Left lung (tissue), 10 donors: Measurements from ENCODE around the gene PLXNA2. TPM values are rescaled to one million over a fixed set of nuclear protein-coding genes. Genes with fewer than 3 reads are reported as not detected.
A peak's percentile ranks its signal among the peaks of the same experiment; 100 is the strongest.

ENCODE experiments used
- ATAC-seq: fragments of 200-7000 bp; cut with Tn5 transposase; one replicate; pipeline ENCODE4 v1.9.1; 2020; ENCODE audit warnings: moderate library complexity
- DNase-seq, 4 donors: peaks; one replicate each; pipeline ENCODE4 v3.0.0-alpha.2; 2013 to 2020
- H3K27ac ChIP-seq, 2 donors: fragments of 200-600 bp; sonication (generic) in 1 of 2; one replicate each; pipeline versions ENCODE4 v1.5.0 to v1.8.0; 2020 to 2021
- H3K27me3 ChIP-seq, 2 donors: fragments of 200-600 bp; sonication (generic) in 1 of 2; one replicate each; pipeline versions ENCODE4 v1.5.0 to v1.8.0; 2020 to 2021
- H3K36me3 ChIP-seq, 2 donors: fragments of 200-600 bp; sonication (generic) in 1 of 2; one replicate each; pipeline versions ENCODE4 v1.5.0 to v1.8.0; 2020 to 2021
- H3K4me1 ChIP-seq, 2 donors: fragments of 200-600 bp; one replicate each; pipeline ENCODE4 v1.8.0; 2021
- H3K4me3 ChIP-seq, 2 donors: fragments of 200-600 bp; sonication (generic) in 1 of 2; one replicate each; pipeline versions ENCODE4 v1.5.0 to v1.8.0; 2020 to 2021; ENCODE audit warnings: mild to moderate bottlenecking in 1 of 2
- H3K9me3 ChIP-seq, 2 donors: fragments of 200-600 bp; sonication (generic) in 1 of 2; one replicate each; pipeline versions ENCODE4 v1.5.0 to v1.8.0; 2020 to 2021
- CTCF ChIP-seq, 2 donors: fragments of 200-600 bp; sonication (generic) in 1 of 2; IDR thresholded peaks; one replicate each; pipeline versions ENCODE4 v1.5.0 to v1.8.0; 2021; ENCODE audit warnings: antibody characterized with exemption in 2 of 2
- intact Hi-C, 2 donors: fragments of 100-400 bp; cut with DNase I; formaldehyde crosslinking; loops; one replicate each; pipeline versions ENCODE4 v1.11.2 to v1.14.2; 2022
- polyA plus RNA-seq, 6 donors: library from polyadenylated mRNA; unstranded; fragments of 120-200 nt; gene quantifications; one replicate each; pipeline ENCODE4 v1.2.1, GENCODE V29; 2013; ENCODE audit not compliant: insufficient read length in 6 of 6
- total RNA-seq, 2 donors: library from RNA; stranded (reverse); fragmentation: NEBNext Ultra II Directional; extraction: Animal tissue kit (Norgen Biotek cat#: 25700); gene quantifications; one replicate each; pipeline ENCODE4 v1.2.1, GENCODE V29; 2021
- donor health status: DM: no; HTN: yes; CAD: no.
- donor health status: DM: no; HTN: no; CAD: no.

Gene PLXNA2
- total and polyA plus RNA-seq, 8 donors, result 21.4 to 92.8 (median 34.0) TPM

GRCh38 chr1:208068407-208068806 lies 175.8 kb downstream of the PLXNA2 start:
- Histone ChIP-seq H3K36me3 (peaks cover 0 to 78% of the 10 kb centered on the region in 2 donors), H3K4me3 (no peak overlapping the region), H3K27me3 (no peaks in the 10 kb centered on the region), H3K4me1 (no peaks in the 10 kb centered on the region), H3K27ac (no peak overlapping the region), H3K9me3 (no peaks in the 10 kb centered on the region)
- no peak for DNase-seq
- ATAC-seq, result no peak
- intact Hi-C loops, result no loop called here
- no peak for TF ChIP-seq CTCF (IDR thresholded peaks at IDR 0.05)

GRCh38 chr1:208066583-208066982 lies 177.6 kb downstream of the PLXNA2 start:
- Histone ChIP-seq H3K27ac (no peak overlapping the region), H3K4me3 (no peak overlapping the region), H3K27me3 (no peaks in the 10 kb centered on the region), H3K4me1 (no peaks in the 10 kb centered on the region), H3K9me3 (no peaks in the 10 kb centered on the region), H3K36me3 (peaks cover 0 to 82% of the 10 kb centered on the region in 2 donors)
- intact Hi-C loops, result no loop called here
- DNase-seq (no peak), ATAC-seq (no peak)
- TF ChIP-seq CTCF (IDR thresholded peaks at IDR 0.05), result no peak

GRCh38 chr1:208065862-208066261 lies 178.3 kb downstream of the PLXNA2 start:
- intact Hi-C loops, result no loop called here
- peak; percentile 68 for ATAC-seq

GRCh38 chr1:208061632-208062031 lies 182.6 kb downstream of the PLXNA2 start:
- Histone ChIP-seq H3K27ac (no peak overlapping the region), H3K36me3 (peaks cover 0 to 81% of the 10 kb centered on the region in 2 donors), H3K4me1 (no peaks in the 10 kb centered on the region), H3K4me3 (no peak overlapping the region), H3K9me3 (no peaks in the 10 kb centered on the region), H3K27me3 (no peaks in the 10 kb centered on the region)
- intact Hi-C loops, result no loop called here
- ATAC-seq (no peak), DNase-seq (no peak)
- TF ChIP-seq CTCF (IDR thresholded peaks at IDR 0.05), result no peak

More at GRCh38 chr1:208065862-208066261, 178.3 kb downstream of the PLXNA2 start:
- no peaks in the 10 kb centered on the region for H3K9me3 ChIP-seq
- H3K27me3 ChIP-seq, result no peaks in the 10 kb centered on the region
- H3K4me3 ChIP-seq, result no peak overlapping the region
- no peak overlapping the region for H3K27ac ChIP-seq
- DNase-seq, result peak in 1 of 4 donors; percentile 50
- peaks cover 0 to 81% of the 10 kb centered on the region in 2 donors for H3K36me3 ChIP-seq
- H3K4me1 ChIP-seq, result no peaks in the 10 kb centered on the region
- TF ChIP-seq CTCF (IDR thresholded peaks at IDR 0.05), result no peak

- Histone ChIP-seq H3K27me3 (no peaks in the 10 kb centered on the region), H3K36me3 (peaks cover 0 to 79% of the 10 kb centered on the region in 2 donors), H3K9me3 (no peaks in the 10 kb centered on the region), H3K27ac (no peak overlapping the region), H3K4me1 (no peaks in the 10 kb centered on the region), H3K4me3 (no peak overlapping the region)
- no peak for TF ChIP-seq CTCF (IDR thresholded peaks at IDR 0.05)
- no peak for DNase-seq
- intact Hi-C loops, result no loop called here
- no peak for ATAC-seq
These were observed 183.1 kb downstream of the PLXNA2 start for GRCh38 chr1:208061118-208061517.
